ENCODE measurements around the gene TRAM2.
"Not testable (repeated sequence)": the region's sequence is repeated elsewhere in the genome, so short reads cannot be mapped to it uniquely, and the experiment has no call there.

TRAM2 gene

GRCh38 chr6:52461194-52461593 lies 115.7 kb downstream of the TRAM2 start:
- H3K4me3 Mint-ChIP-seq; H3K27me3 Mint-ChIP-seq; DNase-seq; H3K36me3 Mint-ChIP-seq (ENCODE audit: low read depth); H3K27ac Mint-ChIP-seq; H3K9me3 Mint-ChIP-seq; H3K4me1 Mint-ChIP-seq (ENCODE audit: low read depth): not testable (repeated sequence)

GRCh38 chr6:52457096-52457495 lies 119.8 kb downstream of the TRAM2 start:
- DNase-seq: no peak
- H3K36me3 Mint-ChIP-seq (ENCODE audit: low read depth): no peaks in the 10 kb centered on the region
- no peaks in the 10 kb centered on the region for H3K4me1 Mint-ChIP-seq (ENCODE audit: low read depth)
- H3K27me3 Mint-ChIP-seq: no peaks in the 10 kb centered on the region
- H3K4me3 Mint-ChIP-seq: no peak overlapping the region
- H3K9me3 Mint-ChIP-seq: peaks cover 3% of the 10 kb centered on the region
- no peak overlapping the region for H3K27ac Mint-ChIP-seq

- Mint-ChIP-seq H3K4me3 (no peak overlapping the region), H3K27ac (no peak overlapping the region), H3K4me1 (ENCODE audit: low read depth) (no peaks in the 10 kb centered on the region), H3K9me3 (peaks cover 19% of the 10 kb centered on the region), H3K36me3 (ENCODE audit: low read depth) (peaks cover 8% of the 10 kb centered on the region), H3K27me3 (no peaks in the 10 kb centered on the region)
- no peak for DNase-seq
Observed at GRCh38 chr6:52454556-52454955, 122.3 kb downstream of the TRAM2 start.
